D341Med (cell line): ENCODE results near the gene SRC.

Source experiments
- DNase-seq: peaks from one replicate; pipeline ENCODE4 v3.0.0; 2012; ENCODE audit warnings: low spot score

The SRC gene

DNA sequence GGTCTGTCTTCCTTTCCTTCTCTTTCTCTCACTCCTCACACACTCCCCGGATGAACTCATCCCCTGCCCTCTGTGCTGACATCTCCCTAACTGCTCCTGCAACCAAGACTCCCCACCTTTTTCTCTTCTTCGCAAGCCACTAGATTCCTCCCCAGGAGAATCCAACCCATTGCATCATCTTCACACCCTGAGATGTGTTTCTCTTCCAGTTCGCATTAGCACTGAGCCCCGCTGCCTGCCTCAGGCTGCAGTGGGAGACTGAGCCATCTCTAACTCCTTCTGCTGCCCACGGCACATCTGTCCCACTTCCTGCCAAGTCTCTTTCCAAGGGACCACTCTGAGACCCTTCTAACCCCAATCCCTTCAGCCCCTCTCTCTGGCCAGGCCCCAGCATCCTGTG lies 107.9 kb downstream of the SRC start:
- peak; percentile 9 for DNase-seq

- DNase-seq = no peak
Measured at GRCh38 chr20:37454636-37455385, 108.9 kb downstream of the SRC start.
